NCI-H1417 treated with DMSO at 0.1 percent for 48 hours (cell line): ENCODE data around the gene CDCA7L.
A peak's percentile ranks its signal among the peaks of the same experiment; 100 is the strongest.
"Not testable (repeated sequence)": the region's sequence is repeated elsewhere in the genome, so short reads cannot be mapped to it uniquely, and the experiment has no call there.

Experiments
- DNase-seq: peaks from one replicate; lab custom pipeline; 2025; lab: John Stamatoyannopoulos, UW

The CDCA7L gene

GRCh38 chr7:21944616-21945453 lies 864 bp downstream of the CDCA7L start:
- DNase-seq: peak; percentile 42

- DNase-seq: no peak
Measured at GRCh38 chr7:21943436-21943835, 2.3 kb downstream of the CDCA7L start.

- no peak for DNase-seq
Measured at GRCh38 chr7:21942955-21943354, 2.7 kb downstream of the CDCA7L start.

- no peak for DNase-seq
Measured at GRCh38 chr7:21941611-21942141, 4.0 kb downstream of the CDCA7L start.

GRCh38 chr7:21939858-21940372 lies 5.8 kb downstream of the CDCA7L start:
- no peak for DNase-seq

- no peak for DNase-seq
Measured at GRCh38 chr7:21939136-21939857, 6.4 kb downstream of the CDCA7L start.

GRCh38 chr7:21938463-21938862 lies 7.2 kb downstream of the CDCA7L start:
- DNase-seq: no peak

- DNase-seq: no peak
Measured at GRCh38 chr7:21934808-21935207, 10.9 kb downstream of the CDCA7L start.

GRCh38 chr7:21933293-21933692 lies 12.4 kb downstream of the CDCA7L start:
- DNase-seq: not testable (repeated sequence)

GRCh38 chr7:21927693-21928092 lies 18.0 kb downstream of the CDCA7L start:
- no peak for DNase-seq

- DNase-seq: no peak
Measured at GRCh38 chr7:21926448-21926847, 19.3 kb downstream of the CDCA7L start.

GRCh38 chr7:21923658-21924057 lies 22.0 kb downstream of the CDCA7L start:
- peak; percentile 96 for DNase-seq

- DNase-seq: no peak
Measured at GRCh38 chr7:21922605-21923004, 23.1 kb downstream of the CDCA7L start.

GRCh38 chr7:21920936-21921335 lies 24.8 kb downstream of the CDCA7L start:
- DNase-seq: no peak

- no peak for DNase-seq
Measured at GRCh38 chr7:21918216-21918615, 27.5 kb downstream of the CDCA7L start.

GRCh38 chr7:21916629-21917028 lies 29.1 kb downstream of the CDCA7L start:
- no peak for DNase-seq

- no peak for DNase-seq
Measured at GRCh38 chr7:21916176-21916575, 29.5 kb downstream of the CDCA7L start.

GRCh38 chr7:21915140-21915539 lies 30.6 kb downstream of the CDCA7L start:
- DNase-seq: no peak

GRCh38 chr7:21914671-21915070 lies 31.0 kb downstream of the CDCA7L start:
- no peak for DNase-seq

GRCh38 chr7:21912931-21913780 lies 32.5 kb downstream of the CDCA7L start:
- DNase-seq: no peak

- no peak for DNase-seq
Measured at GRCh38 chr7:21912305-21912704, 33.4 kb downstream of the CDCA7L start.

- no peak for DNase-seq
Measured at GRCh38 chr7:21911341-21911875, 34.3 kb downstream of the CDCA7L start.
